Sigmoid colon (tissue), 7 donors: ENCODE data around the gene PCAT7. TPM values are rescaled to one million over a fixed set of nuclear protein-coding genes. Genes with fewer than 3 reads are reported as not detected.
"Not testable (repeated sequence)": the region's sequence is repeated elsewhere in the genome, so short reads cannot be mapped to it uniquely, and the experiment has no call there.

Experiments used
- DNase-seq: peaks from one replicate; pipeline ENCODE4 v3.0.0-alpha.2; 2019
- H3K27ac ChIP-seq, 4 donors: fragments of 200-600 bp; sonication (generic); one replicate each; pipeline ENCODE4 v1.5.1; 2016 to 2019; ENCODE audit warnings: mild to moderate bottlenecking in 1 of 4
- H3K27me3 ChIP-seq, 3 donors: fragments of 200-600 bp; sonication (generic); one replicate each; pipeline ENCODE4 v1.5.1; 2019; ENCODE audit warnings: mild to moderate bottlenecking in 1 of 3
- H3K36me3 ChIP-seq, 4 donors: fragments of 200-600 bp; sonication (generic); one replicate each; pipeline ENCODE4 v1.5.1; 2016 to 2019
- H3K4me1 ChIP-seq, 4 donors: fragments of 200-600 bp; sonication (generic); one replicate each; pipeline ENCODE4 v1.5.1; 2017 to 2019
- H3K4me3 ChIP-seq, 4 donors: fragments of 200-600 bp; sonication (generic); one replicate each; pipeline ENCODE4 v1.5.1; 2017 to 2019; ENCODE audit warnings: mild to moderate bottlenecking in 2 of 4, moderate library complexity in 1 of 4
- H3K9me3 ChIP-seq, 4 donors: fragments of 200-600 bp in 3 of 4; sonication (generic) in 3 of 4; one replicate each; pipeline versions ENCODE4 v1.5.1 to v1.6.1; 2013 to 2019
- EP300 ChIP-seq, 4 donors: sonication (generic); formaldehyde crosslinking; IDR thresholded peaks; one replicate each; pipeline ENCODE4 v1.6.1; 2017; ENCODE audit warnings: antibody characterized with exemption in 4 of 4
- POLR2A ChIP-seq, 2 donors: fragments of 450-650 bp; IDR thresholded peaks; one replicate each; pipeline ENCODE4 v1.6.1; 2016; ENCODE audit warnings: antibody characterized with exemption in 2 of 2, mild to moderate bottlenecking in 2 of 2, moderate library complexity in 2 of 2
- POLR2AphosphoS5 ChIP-seq, 4 donors: sonication (generic); formaldehyde crosslinking; IDR thresholded peaks; one replicate each; pipeline ENCODE4 v1.6.1; 2017; ENCODE audit warnings: antibody characterized with exemption in 4 of 4
- WGBS, 2 donors: extraction: QIAGEN DNeasy Blood & Tissue Kit; methylation state at CpG; one replicate each; pipeline ENCODE4 v1.1.7; 2013; 5-methylcytosine and 5-hydroxymethylcytosine counted together
- intact Hi-C: fragments of 100-400 bp; cut with DNase I; formaldehyde crosslinking; loops from one replicate; pipeline ENCODE4 v1.15.1; 2023
- polyA plus RNA-seq, 3 donors: library from polyadenylated mRNA; stranded (reverse); fragments of 200-250 nt; gene quantifications; one replicate each; pipeline ENCODE4 v1.2.3, GENCODE V29; 2013
- total RNA-seq, 4 donors: library from RNA; depleted of rRNA; stranded (reverse); fragments of >200 nt; gene quantifications; one replicate each; pipeline ENCODE4 v1.1.0, GENCODE V29; 2016
- TF ChIP-seq, protein P1 (sequence below), 4 experiments: fragments of 450-650 bp in 3 of 4; fragments of 200-600 bp in 1 of 4; IDR thresholded peaks; one replicate each; pipeline ENCODE4 v1.5.1; 2016 to 2019; ENCODE audit warnings: antibody characterized with exemption in 4 of 4, mild to moderate bottlenecking in 3 of 4, moderate library complexity in 2 of 4
- donor health status: healthy with polysubstance abuse.
- donor health status: Bipolar disorder and iron deficiency.
- donor health status: healthy.

Gene PCAT7
- total and polyA plus RNA-seq, 7 donors, result 0.31 to 1.8 TPM; not detected in 5

GRCh38 chr9:94560237-94560636 is 5.4 kb downstream of the PCAT7 start:
- DNase-seq, result no peak
- no peak for TF ChIP-seq POLR2A (IDR thresholded peaks at IDR 0.05)
- TF ChIP-seq EP300 (IDR thresholded peaks at IDR 0.05), result no peak
- TF ChIP-seq, protein P1, sequence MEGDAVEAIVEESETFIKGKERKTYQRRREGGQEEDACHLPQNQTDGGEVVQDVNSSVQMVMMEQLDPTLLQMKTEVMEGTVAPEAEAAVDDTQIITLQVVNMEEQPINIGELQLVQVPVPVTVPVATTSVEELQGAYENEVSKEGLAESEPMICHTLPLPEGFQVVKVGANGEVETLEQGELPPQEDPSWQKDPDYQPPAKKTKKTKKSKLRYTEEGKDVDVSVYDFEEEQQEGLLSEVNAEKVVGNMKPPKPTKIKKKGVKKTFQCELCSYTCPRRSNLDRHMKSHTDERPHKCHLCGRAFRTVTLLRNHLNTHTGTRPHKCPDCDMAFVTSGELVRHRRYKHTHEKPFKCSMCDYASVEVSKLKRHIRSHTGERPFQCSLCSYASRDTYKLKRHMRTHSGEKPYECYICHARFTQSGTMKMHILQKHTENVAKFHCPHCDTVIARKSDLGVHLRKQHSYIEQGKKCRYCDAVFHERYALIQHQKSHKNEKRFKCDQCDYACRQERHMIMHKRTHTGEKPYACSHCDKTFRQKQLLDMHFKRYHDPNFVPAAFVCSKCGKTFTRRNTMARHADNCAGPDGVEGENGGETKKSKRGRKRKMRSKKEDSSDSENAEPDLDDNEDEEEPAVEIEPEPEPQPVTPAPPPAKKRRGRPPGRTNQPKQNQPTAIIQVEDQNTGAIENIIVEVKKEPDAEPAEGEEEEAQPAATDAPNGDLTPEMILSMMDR (IDR thresholded peaks at IDR 0.05), result no peak
- no peak for TF ChIP-seq POLR2AphosphoS5 (IDR thresholded peaks at IDR 0.05)
- Histone ChIP-seq H3K36me3 (no peaks in the 10 kb centered on the region), H3K4me1 (no peaks in the 10 kb centered on the region), H3K27me3 (no peaks in the 10 kb centered on the region), H3K9me3 (no peaks in the 10 kb centered on the region), H3K27ac (no peak overlapping the region), H3K4me3 (no peak overlapping the region)
- intact Hi-C loops, result no loop called here
- 92 to 93% methylated on average over 6 of the region's 6 CpGs for WGBS, 2 donors

DNA sequence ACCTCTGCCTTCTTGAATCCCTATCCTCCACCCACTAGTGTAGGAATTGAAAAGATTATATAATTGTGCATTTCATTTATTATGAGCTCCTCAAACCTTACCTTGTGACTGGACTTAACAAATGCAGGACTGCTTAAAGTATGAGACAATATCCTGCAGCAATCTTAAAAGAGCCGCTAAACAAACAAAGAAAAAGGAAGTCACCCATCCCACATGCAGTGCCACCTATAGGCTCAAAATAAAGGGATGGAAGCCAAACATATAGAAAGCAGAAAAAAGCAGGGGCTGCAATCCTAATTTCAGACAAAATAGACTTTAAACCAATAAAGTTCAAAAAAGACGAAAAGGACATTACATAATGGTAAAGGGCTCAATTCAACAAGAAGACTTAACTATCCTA is 8.7 kb downstream of the PCAT7 start:
- no peaks in the 10 kb centered on the region for H3K9me3 ChIP-seq
- no peak for DNase-seq
- no peaks in the 10 kb centered on the region for H3K36me3 ChIP-seq
- intact Hi-C loops, result no loop called here
- TF ChIP-seq EP300 (IDR thresholded peaks at IDR 0.05) (no peak), POLR2AphosphoS5 (IDR thresholded peaks at IDR 0.05) (no peak), POLR2A (IDR thresholded peaks at IDR 0.05) (no peak)
- TF ChIP-seq, protein P1 (IDR thresholded peaks at IDR 0.05), result no peak
- H3K4me1 ChIP-seq, result no peaks in the 10 kb centered on the region
- no peak overlapping the region for H3K4me3 ChIP-seq
- WGBS, 2 donors, result 68 to 75% methylated on average over 2 of the region's 2 CpGs
- no peaks in the 10 kb centered on the region for H3K27me3 ChIP-seq
- no peak overlapping the region for H3K27ac ChIP-seq

DNA sequence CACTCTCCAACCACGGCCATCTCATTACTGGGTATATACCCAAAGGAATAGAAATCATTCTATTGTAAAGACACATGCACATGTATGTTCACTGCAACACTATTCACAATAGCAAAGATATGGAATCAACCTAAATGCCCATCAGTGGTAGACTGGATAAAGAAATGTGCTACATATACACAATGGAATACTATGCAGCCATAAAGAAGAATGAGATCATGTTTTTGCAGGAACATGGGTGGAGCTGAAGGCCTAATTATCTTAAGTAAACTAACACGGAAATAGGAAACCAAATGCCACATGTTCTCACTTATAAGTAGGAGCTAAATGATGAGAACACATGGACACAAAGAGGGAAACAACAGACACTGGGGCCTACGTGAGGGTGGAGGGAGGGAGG is 9.4 kb downstream of the PCAT7 start:
- H3K27me3 ChIP-seq, H3K27ac ChIP-seq, H3K36me3 ChIP-seq, H3K4me1 ChIP-seq, H3K9me3 ChIP-seq, intact Hi-C loops, DNase-seq, H3K4me3 ChIP-seq: not testable (repeated sequence)
- WGBS, 2 donors, result 72 to 76% methylated on average over 3 of the region's 3 CpGs

- TF ChIP-seq POLR2A (IDR thresholded peaks at IDR 0.05) (no peak), EP300 (IDR thresholded peaks at IDR 0.05) (no peak), POLR2AphosphoS5 (IDR thresholded peaks at IDR 0.05) (no peak)
- TF ChIP-seq, protein P1 (IDR thresholded peaks at IDR 0.05), result no peak
- no peaks in the 10 kb centered on the region for H3K9me3 ChIP-seq
- no peak for DNase-seq
- H3K27me3 ChIP-seq, result no peaks in the 10 kb centered on the region
- no peaks in the 10 kb centered on the region for H3K36me3 ChIP-seq
- H3K27ac ChIP-seq, result no peak overlapping the region
- intact Hi-C loops, result no loop called here
- no peak overlapping the region for H3K4me3 ChIP-seq
- H3K4me1 ChIP-seq, result no peaks in the 10 kb centered on the region
These were observed 11.7 kb downstream of the PCAT7 start for GRCh38 chr9:94566550-94566949.

DNA sequence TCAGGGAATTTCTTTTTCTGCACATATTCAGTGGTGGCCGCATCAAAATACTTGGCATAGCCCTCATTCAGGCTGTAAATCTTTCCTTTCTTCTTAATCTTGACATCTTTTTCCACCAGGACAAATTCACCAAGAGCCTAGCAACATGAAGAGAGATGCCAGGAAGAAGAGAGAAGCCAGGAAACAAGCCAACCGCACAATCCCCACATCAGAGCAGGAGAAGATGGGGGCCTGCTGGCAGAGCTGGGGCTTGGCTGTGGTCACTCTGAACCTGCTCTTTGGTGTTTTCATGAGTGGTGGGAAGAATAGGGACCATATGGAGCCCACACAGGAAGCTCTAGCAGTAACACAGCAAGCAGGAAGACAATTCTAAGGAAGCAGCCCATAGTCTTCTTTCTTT is 12.4 kb downstream of the PCAT7 start:
- TF ChIP-seq EP300 (IDR thresholded peaks at IDR 0.05), result no peak
- TF ChIP-seq POLR2AphosphoS5 (IDR thresholded peaks at IDR 0.05), result no peak
- TF ChIP-seq POLR2A (IDR thresholded peaks at IDR 0.05), result no peak
- TF ChIP-seq, protein P1 (IDR thresholded peaks at IDR 0.05), result no peak
- no peaks in the 10 kb centered on the region for H3K36me3 ChIP-seq
- no peak for DNase-seq
- H3K9me3 ChIP-seq, result no peaks in the 10 kb centered on the region
- 85 to 96% methylated on average over 2 of the region's 2 CpGs for WGBS, 2 donors
- no peak overlapping the region for H3K4me3 ChIP-seq
- no peak overlapping the region for H3K27ac ChIP-seq
- intact Hi-C loops, result no loop called here
- no peaks in the 10 kb centered on the region for H3K27me3 ChIP-seq
- no peaks in the 10 kb centered on the region for H3K4me1 ChIP-seq
